Inflammatory macrophage treated with lipopolysaccharide for 1 hour (primary cell): Measurements from ENCODE around the gene MAML3.

Experiments
- DNase-seq, 2 donors: peaks; one replicate each; pipeline ENCODE4 v3.0.0-alpha.2; 2020 to 2022

The MAML3 gene

GRCh38 chr4:139668658-139669201, 485.3 kb downstream of the MAML3 start:
- no peak for DNase-seq

- no peak for DNase-seq
Measured at GRCh38 chr4:139668036-139668435, 485.9 kb downstream of the MAML3 start.
